Activated B cell treated with CpG ODN at 0.5 μM for 24 hours (primary cell): ENCODE data around the gene EGR4. TPM values are rescaled to one million over a fixed set of nuclear protein-coding genes. Genes with fewer than 3 reads are reported as not detected.

Source experiments
- ATAC-seq: fragments of 200-7000 bp; cut with Tn5 transposase; one replicate; pipeline ENCODE4 v1.10.0; 2021; ENCODE audit warnings: low read depth, mild to moderate bottlenecking, moderate library complexity
- CTCF ChIA-PET: fragments of 350-600 bp; sonication (Branson Sonifier 250); formaldehyde crosslinking; loops from one replicate; lab custom pipeline; 2021; ENCODE audit warnings: antibody characterized with exemption; lab: Charles Lee
- POLR2A ChIA-PET: fragments of 350-600 bp; sonication (Branson Sonifier 250); formaldehyde crosslinking; loops from one replicate; lab custom pipeline; 2021; ENCODE audit warnings: antibody characterized with exemption; lab: Charles Lee
- DNase-seq: peaks from one replicate; pipeline ENCODE4 v3.0.0; 2022
- H3K27ac Mint-ChIP-seq: one replicate; pipeline ENCODE4 v1.8.0; 2020; ENCODE audit warnings: mixed read lengths
- H3K27me3 Mint-ChIP-seq: one replicate; pipeline ENCODE4 v1.8.0; 2021; ENCODE audit warnings: mixed read lengths
- H3K36me3 Mint-ChIP-seq: one replicate; pipeline ENCODE4 v1.8.0; 2021; ENCODE audit warnings: low read depth, mixed read lengths
- H3K4me1 Mint-ChIP-seq: one replicate; pipeline ENCODE4 v1.8.0; 2021; ENCODE audit warnings: mixed read lengths
- H3K4me3 Mint-ChIP-seq: one replicate; pipeline ENCODE4 v1.8.0; 2020; ENCODE audit warnings: mild to moderate bottlenecking, mixed read lengths
- H3K9me3 Mint-ChIP-seq: one replicate; pipeline ENCODE4 v1.8.0; 2020; ENCODE audit warnings: mixed read lengths
- CTCF ChIP-seq: fragments of 200-600 bp; IDR thresholded peaks from one replicate; pipeline ENCODE4 v1.8.0; 2022; ENCODE audit warnings: antibody characterized with exemption, mild to moderate bottlenecking
- intact Hi-C: fragments of 100-400 bp; cut with micrococcal nuclease; formaldehyde crosslinking; loops from one replicate; pipeline ENCODE4 v1.15.1; 2024
- total RNA-seq: library from RNA; stranded (reverse); gene quantifications from 2 replicates; pipeline ENCODE4 v1.2.3, GENCODE V29; 2022

Gene EGR4
- total RNA-seq, 1 donor from 2014 or later: not detected

- peaks cover 46% of the 10 kb centered on the region for H3K4me1 Mint-ChIP-seq
- H3K9me3 Mint-ChIP-seq: no peaks in the 10 kb centered on the region
- no peaks in the 10 kb centered on the region for H3K36me3 Mint-ChIP-seq
- ATAC-seq (no peak), DNase-seq (no peak)
- peaks cover 11% of the 10 kb centered on the region for H3K27me3 Mint-ChIP-seq
- TF ChIP-seq CTCF: no peak
- ChIA-PET CTCF (no interaction called here), POLR2A (interaction anchor here (1.4 kb wide), 1 partner anchor 32 kb away, joined by 3 read pairs; no protein-coding TSS in a partner anchor)
- intact Hi-C loops: loop anchor here (10.0 kb wide), 1 partner anchor 449 kb away; the partner anchor contains the start of gene TPRKB
- H3K27ac Mint-ChIP-seq: no peak overlapping the region
- no peak overlapping the region for H3K4me3 Mint-ChIP-seq
Observed at GRCh38 chr2:73286134-73286655, 7.2 kb downstream of the EGR4 start.

- H3K4me1 Mint-ChIP-seq: peaks cover 38% of the 10 kb centered on the region
- intact Hi-C loops: loop anchor here (1.0 to 10.0 kb wide), 4 partner anchors 8 to 450 kb away; partner anchors contain the start of genes EGR4, RAB11FIP5, SFXN5 and TPRKB
- H3K36me3 Mint-ChIP-seq: no peaks in the 10 kb centered on the region
- peak overlapping the region; percentile 82 for H3K4me3 Mint-ChIP-seq
- peak; percentile 78 for ATAC-seq
- ChIA-PET CTCF (interaction anchor here (0.8 to 1.0 kb wide), 2 partner anchors 17 to 51 kb away, joined by 3 to 4 read pairs; partner anchors contain the start of gene CCT7), POLR2A (interaction anchor here (0.6 to 2.1 kb wide), 6 partner anchors 8 to 452 kb away, joined by 3 to 51 read pairs (median 6); partner anchors contain the start of genes ALMS1, CCT7, PRADC1 and TPRKB)
- no peaks in the 10 kb centered on the region for H3K9me3 Mint-ChIP-seq
- no peak for TF ChIP-seq CTCF
- H3K27me3 Mint-ChIP-seq: peaks cover 2% of the 10 kb centered on the region
- DNase-seq: peak; percentile 42
- peak overlapping the region; percentile 89 for H3K27ac Mint-ChIP-seq
Observed at GRCh38 chr2:73285159-73285739, 8.1 kb downstream of the EGR4 start.

- Mint-ChIP-seq H3K27ac (peak within 1 kb of the TSS; percentile 89), H3K36me3 (no peaks in the 10 kb centered on the region), H3K27me3 (no peaks in the 10 kb centered on the region), H3K4me3 (peak within 1 kb of the TSS; percentile 82), H3K4me1 (peaks cover 36% of the 10 kb centered on the region), H3K9me3 (no peaks in the 10 kb centered on the region)
- intact Hi-C loops: loop anchor here (1.0 to 10.0 kb wide), 8 partner anchors 9 to 450 kb away; partner anchors contain the start of genes ALMS1, CCT7, EGR4 and RAB11FIP5
- no peak for TF ChIP-seq CTCF
- peak; percentile 73 for ATAC-seq
- ChIA-PET CTCF (interaction anchor here (0.8 to 1.0 kb wide), 2 partner anchors 16 to 51 kb away, joined by 3 to 4 read pairs; partner anchors contain the start of gene CCT7), POLR2A (interaction anchor here (0.6 to 2.1 kb wide), 9 partner anchors 9 to 115 kb away, joined by 3 to 51 read pairs (median 4); partner anchors contain the start of genes ALMS1, CCT7 and PRADC1)
- peak; percentile 67 for DNase-seq
Observed at GRCh38 chr2:73284296-73285158, 8.8 kb downstream of the EGR4 start, which contains the start of gene FBXO41. Gene FBXO41 (minus strand): TSS chr2:73284478. CDS start chr2:73269630, 14,848 bp downstream.

GRCh38 chr2:73283545-73284295, 9.6 kb downstream of the EGR4 start:
- Mint-ChIP-seq H3K9me3 (no peaks in the 10 kb centered on the region), H3K4me1 (peaks cover 36% of the 10 kb centered on the region), H3K4me3 (peak overlapping the region; percentile 82), H3K27ac (peak overlapping the region; percentile 74), H3K36me3 (peaks cover 3% of the 10 kb centered on the region), H3K27me3 (no peaks in the 10 kb centered on the region)
- intact Hi-C loops: loop anchor here (1.0 to 10.0 kb wide), 6 partner anchors 14 to 451 kb away; partner anchors contain the start of genes ALMS1, CCT7, RAB11FIP5 and SMYD5
- TF ChIP-seq CTCF: no peak
- ATAC-seq (peak; percentile 9), DNase-seq (no peak)
- POLR2A ChIA-PET: interaction anchor here (0.6 to 3.4 kb wide), 8 partner anchors 11 to 116 kb away, joined by 3 to 51 read pairs (median 7); partner anchors contain the start of genes ALMS1, CCT7 and PRADC1
- CTCF ChIA-PET: no interaction called here
